ENCODE results near the gene ATP9B.

Gene ATP9B

GRCh38 chr18:79234438-79234837, 165.2 kb downstream of the ATP9B start:
- H3K9me3 ChIP-seq (replicated peaks; ENCODE audit: insufficient read depth, low read length): no peaks in the 10 kb centered on the region

GRCh38 chr18:79239631-79240030, 170.4 kb downstream of the ATP9B start:
- H2AFZ ChIP-seq (ENCODE audit: low read length): no peak overlapping the region
- H3K27ac ChIP-seq (ENCODE audit: low read length): no peak overlapping the region
- no peaks in the 10 kb centered on the region for H3K9me3 ChIP-seq (replicated peaks; ENCODE audit: insufficient read depth, low read length)
- no peak overlapping the region for H3K9ac ChIP-seq (ENCODE audit: low read length)
- no peak for TF ChIP-seq EZH2phosphoT487 (IDR thresholded peaks at IDR 0.05; ENCODE audit: low read length)
- TF ChIP-seq CTCF (IDR thresholded peaks at IDR 0.05; ENCODE audit: low read length): no peak
- TF ChIP-seq EZH2 (optimal IDR thresholded peaks at IDR 0.05; ENCODE audit: low read depth, low read length): no peak
- no peaks in the 10 kb centered on the region for H3K36me3 ChIP-seq (replicated peaks; ENCODE audit: insufficient read depth, low read length)
- H3K27me3 ChIP-seq (replicated peaks; ENCODE audit: insufficient read depth, low read length): no peaks in the 10 kb centered on the region
- H3K4me1 ChIP-seq (ENCODE audit: low read length): no peaks in the 10 kb centered on the region
- no peaks in the 10 kb centered on the region for H3K9me2 ChIP-seq (replicated peaks; ENCODE audit: insufficient read depth, low read length)
- H4K20me1 ChIP-seq (ENCODE audit: insufficient read depth, low read length): no peaks in the 10 kb centered on the region
- H3K79me2 ChIP-seq (ENCODE audit: low read length): no peaks in the 10 kb centered on the region
- DNase-seq: no peak
- H3K4me2 ChIP-seq (ENCODE audit: low read depth, low read length): no peak overlapping the region
- no peak overlapping the region for H3K4me3 ChIP-seq (ENCODE audit: low read length)
- H3F3A ChIP-seq (ENCODE audit: insufficient read depth, low read length): no peaks in the 10 kb centered on the region

More at GRCh38 chr18:79234438-79234837, 165.2 kb downstream of the ATP9B start:
- Histone ChIP-seq H3K27me3 (replicated peaks; ENCODE audit: insufficient read depth, low read length) (no peaks in the 10 kb centered on the region), H3K4me1 (ENCODE audit: low read length) (no peaks in the 10 kb centered on the region), H3F3A (ENCODE audit: insufficient read depth, low read length) (no peaks in the 10 kb centered on the region), H3K79me2 (ENCODE audit: low read length) (no peaks in the 10 kb centered on the region), H3K4me2 (ENCODE audit: low read depth, low read length) (no peak overlapping the region), H3K9me2 (replicated peaks; ENCODE audit: insufficient read depth, low read length) (no peaks in the 10 kb centered on the region), H2AFZ (ENCODE audit: low read length) (no peak overlapping the region), H3K4me3 (ENCODE audit: low read length) (no peak overlapping the region), H3K27ac (ENCODE audit: low read length) (no peak overlapping the region), H3K36me3 (replicated peaks; ENCODE audit: insufficient read depth, low read length) (no peaks in the 10 kb centered on the region), H3K9ac (ENCODE audit: low read length) (no peak overlapping the region), H4K20me1 (ENCODE audit: insufficient read depth, low read length) (no peaks in the 10 kb centered on the region)
- no peak for DNase-seq
- no peak for TF ChIP-seq EZH2 (optimal IDR thresholded peaks at IDR 0.05; ENCODE audit: low read depth, low read length)
- no peak for TF ChIP-seq CTCF (IDR thresholded peaks at IDR 0.05; ENCODE audit: low read length)
- TF ChIP-seq EZH2phosphoT487 (IDR thresholded peaks at IDR 0.05; ENCODE audit: low read length): no peak

- H2AFZ ChIP-seq (ENCODE audit: low read length): no peak overlapping the region
- no peaks in the 10 kb centered on the region for H4K20me1 ChIP-seq (ENCODE audit: insufficient read depth, low read length)
- no peaks in the 10 kb centered on the region for H3K4me1 ChIP-seq (ENCODE audit: low read length)
- no peak overlapping the region for H3K4me3 ChIP-seq (ENCODE audit: low read length)
- no peaks in the 10 kb centered on the region for H3K9me3 ChIP-seq (replicated peaks; ENCODE audit: insufficient read depth, low read length)
- H3K27me3 ChIP-seq (replicated peaks; ENCODE audit: insufficient read depth, low read length): no peaks in the 10 kb centered on the region
- DNase-seq: no peak
- no peak overlapping the region for H3K4me2 ChIP-seq (ENCODE audit: low read depth, low read length)
- no peaks in the 10 kb centered on the region for H3K36me3 ChIP-seq (replicated peaks; ENCODE audit: insufficient read depth, low read length)
- H3K27ac ChIP-seq (ENCODE audit: low read length): no peak overlapping the region
- TF ChIP-seq EZH2 (optimal IDR thresholded peaks at IDR 0.05; ENCODE audit: low read depth, low read length): no peak
- H3K9ac ChIP-seq (ENCODE audit: low read length): no peak overlapping the region
- no peaks in the 10 kb centered on the region for H3K9me2 ChIP-seq (replicated peaks; ENCODE audit: insufficient read depth, low read length)
- no peaks in the 10 kb centered on the region for H3F3A ChIP-seq (ENCODE audit: insufficient read depth, low read length)
- no peaks in the 10 kb centered on the region for H3K79me2 ChIP-seq (ENCODE audit: low read length)
These were observed 172.6 kb downstream of the ATP9B start for GRCh38 chr18:79241755-79242154.

- no peak overlapping the region for H3K9ac ChIP-seq (ENCODE audit: low read length)
- H2AFZ ChIP-seq (ENCODE audit: low read length): no peak overlapping the region
- H3K27ac ChIP-seq (ENCODE audit: low read length): no peak overlapping the region
- no peaks in the 10 kb centered on the region for H3K9me2 ChIP-seq (replicated peaks; ENCODE audit: insufficient read depth, low read length)
- no peaks in the 10 kb centered on the region for H3K27me3 ChIP-seq (replicated peaks; ENCODE audit: insufficient read depth, low read length)
- no peaks in the 10 kb centered on the region for H3K9me3 ChIP-seq (replicated peaks; ENCODE audit: insufficient read depth, low read length)
- DNase-seq: no peak
- TF ChIP-seq CTCF (IDR thresholded peaks at IDR 0.05; ENCODE audit: low read length): no peak
- no peak for TF ChIP-seq EZH2 (optimal IDR thresholded peaks at IDR 0.05; ENCODE audit: low read depth, low read length)
- no peak for TF ChIP-seq EZH2phosphoT487 (IDR thresholded peaks at IDR 0.05; ENCODE audit: low read length)
- H3K79me2 ChIP-seq (ENCODE audit: low read length): no peaks in the 10 kb centered on the region
- no peaks in the 10 kb centered on the region for H3K4me1 ChIP-seq (ENCODE audit: low read length)
- H3K4me3 ChIP-seq (ENCODE audit: low read length): no peak overlapping the region
- no peak overlapping the region for H3K4me2 ChIP-seq (ENCODE audit: low read depth, low read length)
- no peaks in the 10 kb centered on the region for H3K36me3 ChIP-seq (replicated peaks; ENCODE audit: insufficient read depth, low read length)
- no peaks in the 10 kb centered on the region for H4K20me1 ChIP-seq (ENCODE audit: insufficient read depth, low read length)
- no peaks in the 10 kb centered on the region for H3F3A ChIP-seq (ENCODE audit: insufficient read depth, low read length)
These were observed 173.1 kb downstream of the ATP9B start for GRCh38 chr18:79242246-79242645.

Data from MM.1S (cell line).